Right lobe of liver (tissue), 4 donors: ENCODE data around the gene RAB33A.

Experiments
- POLR2A ChIP-seq: fragments of 450-650 bp; IDR thresholded peaks from one replicate; pipeline ENCODE4 v1.6.1; 2017; ENCODE audit warnings: antibody characterized with exemption, mild to moderate bottlenecking
- TF ChIP-seq, protein P1 (sequence below), 4 donors: fragments of 200-600 bp in 3 of 4; fragments of 450-650 bp in 1 of 4; IDR thresholded peaks; one replicate each; pipeline versions ENCODE4 v1.5.1 to v1.8.0; 2016 to 2022; ENCODE audit warnings: antibody characterized with exemption in 4 of 4, mild to moderate bottlenecking in 2 of 4
- donor health status: DM: no; HTN: no; CAD: no.
- donor health status: DM: no; HTN: no; CAD: no.
- donor health status: DM: no; HTN: yes; CAD: no.

DNA sequence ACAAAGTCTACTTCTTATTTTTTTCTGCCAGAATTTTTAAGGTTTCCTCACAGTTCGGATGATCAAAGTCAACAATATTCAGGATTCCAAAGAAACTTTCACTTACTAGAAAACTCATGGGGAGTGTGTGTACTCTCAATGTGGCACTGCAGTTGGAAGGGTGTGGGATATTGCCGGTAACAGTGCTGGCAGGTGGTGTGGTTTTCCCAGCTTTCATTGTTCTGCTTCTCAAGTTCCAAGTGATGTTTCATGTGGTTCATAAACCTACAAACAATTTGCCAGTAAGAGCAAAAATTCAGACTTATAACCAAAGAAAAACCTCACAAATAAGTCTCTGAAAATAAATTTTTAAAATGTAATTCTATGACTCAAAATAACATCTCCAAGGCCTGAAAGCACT, 57.1 kb downstream of the RAB33A start:
- TF ChIP-seq, protein P1, sequence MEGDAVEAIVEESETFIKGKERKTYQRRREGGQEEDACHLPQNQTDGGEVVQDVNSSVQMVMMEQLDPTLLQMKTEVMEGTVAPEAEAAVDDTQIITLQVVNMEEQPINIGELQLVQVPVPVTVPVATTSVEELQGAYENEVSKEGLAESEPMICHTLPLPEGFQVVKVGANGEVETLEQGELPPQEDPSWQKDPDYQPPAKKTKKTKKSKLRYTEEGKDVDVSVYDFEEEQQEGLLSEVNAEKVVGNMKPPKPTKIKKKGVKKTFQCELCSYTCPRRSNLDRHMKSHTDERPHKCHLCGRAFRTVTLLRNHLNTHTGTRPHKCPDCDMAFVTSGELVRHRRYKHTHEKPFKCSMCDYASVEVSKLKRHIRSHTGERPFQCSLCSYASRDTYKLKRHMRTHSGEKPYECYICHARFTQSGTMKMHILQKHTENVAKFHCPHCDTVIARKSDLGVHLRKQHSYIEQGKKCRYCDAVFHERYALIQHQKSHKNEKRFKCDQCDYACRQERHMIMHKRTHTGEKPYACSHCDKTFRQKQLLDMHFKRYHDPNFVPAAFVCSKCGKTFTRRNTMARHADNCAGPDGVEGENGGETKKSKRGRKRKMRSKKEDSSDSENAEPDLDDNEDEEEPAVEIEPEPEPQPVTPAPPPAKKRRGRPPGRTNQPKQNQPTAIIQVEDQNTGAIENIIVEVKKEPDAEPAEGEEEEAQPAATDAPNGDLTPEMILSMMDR (IDR thresholded peaks at IDR 0.05) = no peak
- TF ChIP-seq POLR2A = no peak
